SK-N-MC (cell line): ENCODE measurements around the gene AGAP3.

ENCODE experiments used
- EZH2 ChIP-seq: fragments of 200-600 bp; sonication (generic); IDR thresholded peaks from one replicate; pipeline ENCODE4 v1.6.1; 2017; ENCODE audit warnings: antibody characterized with exemption
- POLR2AphosphoS5 ChIP-seq: IDR thresholded peaks from 2 replicates; pipeline ENCODE4 v1.6.1; 2012; ENCODE audit warnings: mild to moderate bottlenecking, low read depth, low read length, borderline replicate concordance

DNA sequence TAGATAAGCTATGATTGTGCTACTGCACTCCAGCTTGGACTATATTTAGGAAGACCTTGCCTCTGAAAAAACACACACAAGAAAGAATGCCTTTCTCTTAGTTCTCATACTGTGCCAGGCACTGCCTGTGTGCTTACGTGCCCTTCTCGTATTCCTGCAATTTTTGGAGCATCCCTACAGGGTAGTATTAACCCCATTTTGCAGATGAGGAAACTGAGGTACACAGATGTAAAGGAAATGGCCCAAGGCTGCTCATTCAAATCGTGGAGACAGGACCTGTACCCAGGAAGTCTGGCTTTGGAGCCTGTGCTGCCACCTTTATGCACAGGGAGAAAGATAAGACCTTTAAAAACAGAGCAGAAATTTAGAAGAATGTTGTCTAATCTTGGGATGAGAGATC is 16.7 kb downstream of the AGAP3 start:
- no peak for TF ChIP-seq EZH2
- no peak for TF ChIP-seq POLR2AphosphoS5
